Measurements from ENCODE around the gene ITPA. TPM values are rescaled to one million over a fixed set of nuclear protein-coding genes. Genes with fewer than 3 reads are reported as not detected.

The ITPA gene
- total and polyA plus RNA-seq, 2 of the 13 experiments (the other 11 are each of a cell fraction or from before 2014, with no cell fraction given) = 60.1 to 103 TPM

DNA sequence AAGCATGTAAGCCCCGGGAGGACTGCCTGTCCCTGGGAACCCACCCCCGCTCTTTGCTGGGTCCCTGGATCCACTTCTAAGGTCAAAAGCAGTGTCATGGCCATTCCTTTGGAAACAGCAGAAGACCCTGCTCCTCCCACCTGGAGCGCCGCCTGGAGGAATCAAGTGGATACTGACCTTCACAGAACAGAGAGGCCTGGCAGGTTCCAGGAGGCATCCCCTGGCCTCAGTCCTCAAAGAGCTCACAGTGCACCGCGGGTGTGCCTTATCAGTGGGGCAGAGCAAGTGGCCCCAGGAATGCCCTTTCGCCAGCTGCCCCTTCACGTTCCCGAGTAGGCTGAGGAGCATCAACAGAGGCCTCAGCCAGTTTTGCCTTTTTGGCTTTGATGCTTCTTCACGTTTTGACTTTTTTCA lies 40.8 kb downstream of the ITPA start (continued):
- TF ChIP-seq, protein P1, sequence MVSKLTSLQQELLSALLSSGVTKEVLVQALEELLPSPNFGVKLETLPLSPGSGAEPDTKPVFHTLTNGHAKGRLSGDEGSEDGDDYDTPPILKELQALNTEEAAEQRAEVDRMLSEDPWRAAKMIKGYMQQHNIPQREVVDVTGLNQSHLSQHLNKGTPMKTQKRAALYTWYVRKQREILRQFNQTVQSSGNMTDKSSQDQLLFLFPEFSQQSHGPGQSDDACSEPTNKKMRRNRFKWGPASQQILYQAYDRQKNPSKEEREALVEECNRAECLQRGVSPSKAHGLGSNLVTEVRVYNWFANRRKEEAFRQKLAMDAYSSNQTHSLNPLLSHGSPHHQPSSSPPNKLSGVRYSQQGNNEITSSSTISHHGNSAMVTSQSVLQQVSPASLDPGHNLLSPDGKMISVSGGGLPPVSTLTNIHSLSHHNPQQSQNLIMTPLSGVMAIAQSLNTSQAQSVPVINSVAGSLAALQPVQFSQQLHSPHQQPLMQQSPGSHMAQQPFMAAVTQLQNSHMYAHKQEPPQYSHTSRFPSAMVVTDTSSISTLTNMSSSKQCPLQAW (CRISPR knock-in tag; IDR thresholded peaks at IDR 0.05) = peak; percentile 37; the same call in 1 of the 2 replicates
- TF ChIP-seq NFKB2 (CRISPR knock-in tag; IDR thresholded peaks at IDR 0.05; ENCODE audit: borderline replicate concordance) (peak; percentile 64; the same call in 1 of the 2 replicates), SP1 (IDR thresholded peaks at IDR 0.05) (no peak), SP1 (CRISPR knock-in tag; IDR thresholded peaks at IDR 0.05) (peak; percentile 44; the same call in 1 of the 2 replicates), ZNF264 (CRISPR knock-in tag; IDR thresholded peaks at IDR 0.05) (0 out of 2 replicates have a peak, but pooled peaks have one; percentile 26), SMARCC2 (IDR thresholded peaks at IDR 0.05) (no peak), ZNF44 (CRISPR knock-in tag; IDR thresholded peaks at IDR 0.05) (no peak), SMC3 (IDR thresholded peaks at IDR 0.05; ENCODE audit: low read length) (peak; percentile 99)
- TF ChIP-seq, protein P2, sequence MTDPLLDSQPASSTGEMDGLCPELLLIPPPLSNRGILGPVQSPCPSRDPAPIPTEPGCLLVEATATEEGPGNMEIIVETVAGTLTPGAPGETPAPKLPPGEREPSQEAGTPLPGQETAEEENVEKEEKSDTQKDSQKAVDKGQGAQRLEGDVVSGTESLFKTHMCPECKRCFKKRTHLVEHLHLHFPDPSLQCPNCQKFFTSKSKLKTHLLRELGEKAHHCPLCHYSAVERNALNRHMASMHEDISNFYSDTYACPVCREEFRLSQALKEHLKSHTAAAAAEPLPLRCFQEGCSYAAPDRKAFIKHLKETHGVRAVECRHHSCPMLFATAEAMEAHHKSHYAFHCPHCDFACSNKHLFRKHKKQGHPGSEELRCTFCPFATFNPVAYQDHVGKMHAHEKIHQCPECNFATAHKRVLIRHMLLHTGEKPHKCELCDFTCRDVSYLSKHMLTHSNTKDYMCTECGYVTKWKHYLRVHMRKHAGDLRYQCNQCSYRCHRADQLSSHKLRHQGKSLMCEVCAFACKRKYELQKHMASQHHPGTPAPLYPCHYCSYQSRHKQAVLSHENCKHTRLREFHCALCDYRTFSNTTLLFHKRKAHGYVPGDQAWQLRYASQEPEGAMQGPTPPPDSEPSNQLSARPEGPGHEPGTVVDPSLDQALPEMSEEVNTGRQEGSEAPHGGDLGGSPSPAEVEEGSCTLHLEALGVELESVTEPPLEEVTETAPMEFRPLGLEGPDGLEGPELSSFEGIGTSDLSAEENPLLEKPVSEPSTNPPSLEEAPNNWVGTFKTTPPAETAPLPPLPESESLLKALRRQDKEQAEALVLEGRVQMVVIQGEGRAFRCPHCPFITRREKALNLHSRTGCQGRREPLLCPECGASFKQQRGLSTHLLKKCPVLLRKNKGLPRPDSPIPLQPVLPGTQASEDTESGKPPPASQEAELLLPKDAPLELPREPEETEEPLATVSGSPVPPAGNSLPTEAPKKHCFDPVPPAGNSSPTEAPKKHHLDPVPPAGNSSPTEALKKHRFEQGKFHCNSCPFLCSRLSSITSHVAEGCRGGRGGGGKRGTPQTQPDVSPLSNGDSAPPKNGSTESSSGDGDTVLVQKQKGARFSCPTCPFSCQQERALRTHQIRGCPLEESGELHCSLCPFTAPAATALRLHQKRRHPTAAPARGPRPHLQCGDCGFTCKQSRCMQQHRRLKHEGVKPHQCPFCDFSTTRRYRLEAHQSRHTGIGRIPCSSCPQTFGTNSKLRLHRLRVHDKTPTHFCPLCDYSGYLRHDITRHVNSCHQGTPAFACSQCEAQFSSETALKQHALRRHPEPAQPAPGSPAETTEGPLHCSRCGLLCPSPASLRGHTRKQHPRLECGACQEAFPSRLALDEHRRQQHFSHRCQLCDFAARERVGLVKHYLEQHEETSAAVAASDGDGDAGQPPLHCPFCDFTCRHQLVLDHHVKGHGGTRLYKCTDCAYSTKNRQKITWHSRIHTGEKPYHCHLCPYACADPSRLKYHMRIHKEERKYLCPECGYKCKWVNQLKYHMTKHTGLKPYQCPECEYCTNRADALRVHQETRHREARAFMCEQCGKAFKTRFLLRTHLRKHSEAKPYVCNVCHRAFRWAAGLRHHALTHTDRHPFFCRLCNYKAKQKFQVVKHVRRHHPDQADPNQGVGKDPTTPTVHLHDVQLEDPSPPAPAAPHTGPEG (CRISPR knock-in tag; IDR thresholded peaks at IDR 0.05) = no peak
- TF ChIP-seq, protein P3, sequence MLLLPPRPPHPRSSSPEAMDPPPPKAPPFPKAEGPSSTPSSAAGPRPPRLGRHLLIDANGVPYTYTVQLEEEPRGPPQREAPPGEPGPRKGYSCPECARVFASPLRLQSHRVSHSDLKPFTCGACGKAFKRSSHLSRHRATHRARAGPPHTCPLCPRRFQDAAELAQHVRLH (CRISPR knock-in tag; IDR thresholded peaks at IDR 0.05; ENCODE audit: borderline replicate concordance, low read depth) = 0 out of 2 replicates have a peak, but pooled peaks have one; percentile 57
- TF ChIP-seq, protein P4, sequence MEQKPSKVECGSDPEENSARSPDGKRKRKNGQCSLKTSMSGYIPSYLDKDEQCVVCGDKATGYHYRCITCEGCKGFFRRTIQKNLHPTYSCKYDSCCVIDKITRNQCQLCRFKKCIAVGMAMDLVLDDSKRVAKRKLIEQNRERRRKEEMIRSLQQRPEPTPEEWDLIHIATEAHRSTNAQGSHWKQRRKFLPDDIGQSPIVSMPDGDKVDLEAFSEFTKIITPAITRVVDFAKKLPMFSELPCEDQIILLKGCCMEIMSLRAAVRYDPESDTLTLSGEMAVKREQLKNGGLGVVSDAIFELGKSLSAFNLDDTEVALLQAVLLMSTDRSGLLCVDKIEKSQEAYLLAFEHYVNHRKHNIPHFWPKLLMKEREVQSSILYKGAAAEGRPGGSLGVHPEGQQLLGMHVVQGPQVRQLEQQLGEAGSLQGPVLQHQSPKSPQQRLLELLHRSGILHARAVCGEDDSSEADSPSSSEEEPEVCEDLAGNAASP (CRISPR knock-in tag; IDR thresholded peaks at IDR 0.05; ENCODE audit: borderline replicate concordance) = peak; percentile 29; the same call in 1 of the 2 replicates
- TF ChIP-seq, protein P5, sequence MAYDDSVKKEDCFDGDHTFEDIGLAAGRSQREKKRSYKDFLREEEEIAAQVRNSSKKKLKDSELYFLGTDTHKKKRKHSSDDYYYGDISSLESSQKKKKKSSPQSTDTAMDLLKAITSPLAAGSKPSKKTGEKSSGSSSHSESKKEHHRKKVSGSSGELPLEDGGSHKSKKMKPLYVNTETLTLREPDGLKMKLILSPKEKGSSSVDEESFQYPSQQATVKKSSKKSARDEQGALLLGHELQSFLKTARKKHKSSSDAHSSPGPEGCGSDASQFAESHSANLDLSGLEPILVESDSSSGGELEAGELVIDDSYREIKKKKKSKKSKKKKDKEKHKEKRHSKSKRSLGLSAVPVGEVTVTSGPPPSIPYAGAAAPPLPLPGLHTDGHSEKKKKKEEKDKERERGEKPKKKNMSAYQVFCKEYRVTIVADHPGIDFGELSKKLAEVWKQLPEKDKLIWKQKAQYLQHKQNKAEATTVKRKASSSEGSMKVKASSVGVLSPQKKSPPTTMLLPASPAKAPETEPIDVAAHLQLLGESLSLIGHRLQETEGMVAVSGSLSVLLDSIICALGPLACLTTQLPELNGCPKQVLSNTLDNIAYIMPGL (CRISPR knock-in tag; IDR thresholded peaks at IDR 0.05; ENCODE audit: borderline replicate concordance in 1 of 2, low read depth in 1 of 2) = peak; percentile 70 to 88; a peak in 3 of 4 replicates
- TF ChIP-seq, protein P6, sequence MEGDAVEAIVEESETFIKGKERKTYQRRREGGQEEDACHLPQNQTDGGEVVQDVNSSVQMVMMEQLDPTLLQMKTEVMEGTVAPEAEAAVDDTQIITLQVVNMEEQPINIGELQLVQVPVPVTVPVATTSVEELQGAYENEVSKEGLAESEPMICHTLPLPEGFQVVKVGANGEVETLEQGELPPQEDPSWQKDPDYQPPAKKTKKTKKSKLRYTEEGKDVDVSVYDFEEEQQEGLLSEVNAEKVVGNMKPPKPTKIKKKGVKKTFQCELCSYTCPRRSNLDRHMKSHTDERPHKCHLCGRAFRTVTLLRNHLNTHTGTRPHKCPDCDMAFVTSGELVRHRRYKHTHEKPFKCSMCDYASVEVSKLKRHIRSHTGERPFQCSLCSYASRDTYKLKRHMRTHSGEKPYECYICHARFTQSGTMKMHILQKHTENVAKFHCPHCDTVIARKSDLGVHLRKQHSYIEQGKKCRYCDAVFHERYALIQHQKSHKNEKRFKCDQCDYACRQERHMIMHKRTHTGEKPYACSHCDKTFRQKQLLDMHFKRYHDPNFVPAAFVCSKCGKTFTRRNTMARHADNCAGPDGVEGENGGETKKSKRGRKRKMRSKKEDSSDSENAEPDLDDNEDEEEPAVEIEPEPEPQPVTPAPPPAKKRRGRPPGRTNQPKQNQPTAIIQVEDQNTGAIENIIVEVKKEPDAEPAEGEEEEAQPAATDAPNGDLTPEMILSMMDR (CRISPR knock-in tag; IDR thresholded peaks at IDR 0.05) = peak; percentile 98
- TF ChIP-seq, protein P7, sequence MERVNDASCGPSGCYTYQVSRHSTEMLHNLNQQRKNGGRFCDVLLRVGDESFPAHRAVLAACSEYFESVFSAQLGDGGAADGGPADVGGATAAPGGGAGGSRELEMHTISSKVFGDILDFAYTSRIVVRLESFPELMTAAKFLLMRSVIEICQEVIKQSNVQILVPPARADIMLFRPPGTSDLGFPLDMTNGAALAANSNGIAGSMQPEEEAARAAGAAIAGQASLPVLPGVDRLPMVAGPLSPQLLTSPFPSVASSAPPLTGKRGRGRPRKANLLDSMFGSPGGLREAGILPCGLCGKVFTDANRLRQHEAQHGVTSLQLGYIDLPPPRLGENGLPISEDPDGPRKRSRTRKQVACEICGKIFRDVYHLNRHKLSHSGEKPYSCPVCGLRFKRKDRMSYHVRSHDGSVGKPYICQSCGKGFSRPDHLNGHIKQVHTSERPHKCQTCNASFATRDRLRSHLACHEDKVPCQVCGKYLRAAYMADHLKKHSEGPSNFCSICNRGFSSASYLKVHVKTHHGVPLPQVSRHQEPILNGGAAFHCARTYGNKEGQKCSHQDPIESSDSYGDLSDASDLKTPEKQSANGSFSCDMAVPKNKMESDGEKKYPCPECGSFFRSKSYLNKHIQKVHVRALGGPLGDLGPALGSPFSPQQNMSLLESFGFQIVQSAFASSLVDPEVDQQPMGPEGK (CRISPR knock-in tag; IDR thresholded peaks at IDR 0.05) = 0 out of 2 replicates have a peak, but pooled peaks have one; percentile 36

All from HepG2 (cell line).